ENCODE measurements around the gene PEF1. TPM values are rescaled to one million over a fixed set of nuclear protein-coding genes. Genes with fewer than 3 reads are reported as not detected.
A peak's percentile ranks its signal among the peaks of the same experiment; 100 is the strongest.

Gene PEF1
- total RNA-seq, 4 donors from 2014 or later = 97.9 to 117 (median 103) TPM

DNA sequence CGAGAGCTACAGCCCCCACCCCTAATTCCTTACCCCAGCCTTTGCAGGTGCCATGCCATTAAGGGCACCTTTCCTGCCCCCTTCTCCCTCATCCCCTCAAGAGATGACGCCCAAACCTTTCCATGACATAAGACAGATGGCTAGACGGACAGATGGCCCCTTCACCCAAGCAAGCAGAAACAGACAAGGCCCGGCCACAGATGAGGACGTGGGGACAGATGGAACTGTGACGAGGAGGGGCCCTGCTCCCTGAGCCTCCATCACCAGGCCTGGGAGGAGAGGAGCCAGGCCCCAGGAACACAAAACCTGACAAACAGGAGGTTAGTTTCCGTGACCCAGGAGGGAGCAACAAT is 24.7 kb upstream of the PEF1 start:
- peak overlapping the region; percentile 19 for H3K4me3 ChIP-seq
- WGBS = 55% methylated on average over 6 of the region's 7 CpGs
- no peaks in the 10 kb centered on the region for H3K27me3 ChIP-seq
- peak overlapping the region; percentile 16 for H3K27ac ChIP-seq
- peaks cover 11% of the 10 kb centered on the region for H3K36me3 ChIP-seq
- no peak for DNase-seq (ENCODE audit: low spot score in 2 of 2)
- peaks cover 60% of the 10 kb centered on the region for H3K4me1 ChIP-seq
- TF ChIP-seq POLR2AphosphoS5 (IDR thresholded peaks at IDR 0.05) (no peak), EP300 (IDR thresholded peaks at IDR 0.05) (no peak)
- no peaks in the 10 kb centered on the region for H3K9me3 ChIP-seq

GRCh38 chr1:31668303-31668883 is 23.7 kb upstream of the PEF1 start:
- TF ChIP-seq POLR2A (IDR thresholded peaks at IDR 0.05) (no peak), EP300 (IDR thresholded peaks at IDR 0.05) (no peak), POLR2AphosphoS5 (IDR thresholded peaks at IDR 0.05) (no peak)
- TF ChIP-seq, protein P1, sequence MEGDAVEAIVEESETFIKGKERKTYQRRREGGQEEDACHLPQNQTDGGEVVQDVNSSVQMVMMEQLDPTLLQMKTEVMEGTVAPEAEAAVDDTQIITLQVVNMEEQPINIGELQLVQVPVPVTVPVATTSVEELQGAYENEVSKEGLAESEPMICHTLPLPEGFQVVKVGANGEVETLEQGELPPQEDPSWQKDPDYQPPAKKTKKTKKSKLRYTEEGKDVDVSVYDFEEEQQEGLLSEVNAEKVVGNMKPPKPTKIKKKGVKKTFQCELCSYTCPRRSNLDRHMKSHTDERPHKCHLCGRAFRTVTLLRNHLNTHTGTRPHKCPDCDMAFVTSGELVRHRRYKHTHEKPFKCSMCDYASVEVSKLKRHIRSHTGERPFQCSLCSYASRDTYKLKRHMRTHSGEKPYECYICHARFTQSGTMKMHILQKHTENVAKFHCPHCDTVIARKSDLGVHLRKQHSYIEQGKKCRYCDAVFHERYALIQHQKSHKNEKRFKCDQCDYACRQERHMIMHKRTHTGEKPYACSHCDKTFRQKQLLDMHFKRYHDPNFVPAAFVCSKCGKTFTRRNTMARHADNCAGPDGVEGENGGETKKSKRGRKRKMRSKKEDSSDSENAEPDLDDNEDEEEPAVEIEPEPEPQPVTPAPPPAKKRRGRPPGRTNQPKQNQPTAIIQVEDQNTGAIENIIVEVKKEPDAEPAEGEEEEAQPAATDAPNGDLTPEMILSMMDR (IDR thresholded peaks at IDR 0.05) = no peak
- H3K27ac ChIP-seq = no peak overlapping the region

DNA sequence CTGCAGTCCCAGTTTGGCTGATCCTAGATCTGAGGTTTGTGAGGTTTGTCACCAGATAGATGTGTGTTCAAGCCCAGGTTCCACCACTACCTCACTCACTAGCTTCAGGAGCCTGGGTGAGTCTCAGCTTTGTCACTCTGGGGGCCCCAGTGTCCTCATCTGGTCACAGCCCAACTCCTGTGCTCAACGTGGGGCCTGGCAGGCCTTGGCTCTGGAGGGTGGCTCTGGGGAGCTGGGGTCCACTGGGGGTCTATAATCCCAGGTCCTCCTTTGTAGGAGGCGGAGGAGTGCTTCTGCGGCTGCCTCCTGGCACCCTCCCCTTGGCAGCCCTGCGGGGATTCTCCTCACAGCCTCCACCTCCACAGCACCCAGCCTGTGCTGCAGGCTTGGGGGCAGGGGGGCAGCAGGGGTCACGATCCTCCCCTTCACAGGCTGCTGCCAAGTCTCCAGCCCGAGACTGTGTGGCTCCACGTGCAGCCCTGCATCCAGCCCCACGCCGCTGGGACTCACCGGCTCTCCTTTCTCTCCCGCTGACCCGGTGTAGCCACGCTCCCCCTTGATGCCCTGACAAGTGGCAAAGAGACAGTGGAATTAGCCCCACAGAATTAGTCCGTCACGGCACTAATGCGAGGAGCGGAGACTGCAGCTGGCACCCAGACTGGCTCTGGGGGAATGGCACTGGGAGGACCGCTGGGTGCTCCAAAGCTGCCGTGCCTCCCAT is 22.5 kb upstream of the PEF1 start:
- Histone ChIP-seq H3K4me3 (no peak overlapping the region), H3K4me1 (peaks cover 60% of the 10 kb centered on the region), H3K27me3 (no peaks in the 10 kb centered on the region), H3K27ac (peak overlapping the region; percentile 16), H3K9me3 (no peaks in the 10 kb centered on the region), H3K36me3 (peaks cover 12% of the 10 kb centered on the region)
- TF ChIP-seq EP300 (IDR thresholded peaks at IDR 0.05) = no peak
- TF ChIP-seq POLR2A (IDR thresholded peaks at IDR 0.05) = no peak
- no peak for TF ChIP-seq POLR2AphosphoS5 (IDR thresholded peaks at IDR 0.05)
- TF ChIP-seq, protein P1 (IDR thresholded peaks at IDR 0.05) = no peak
- 64% methylated on average over 11 of the region's 19 CpGs for WGBS
- no peak for DNase-seq (ENCODE audit: low spot score in 2 of 2)

More at GRCh38 chr1:31668303-31668883, 23.7 kb upstream of the PEF1 start:
- Histone ChIP-seq H3K9me3 (no peaks in the 10 kb centered on the region), H3K4me3 (no peak overlapping the region), H3K36me3 (peaks cover 10% of the 10 kb centered on the region), H3K27me3 (no peaks in the 10 kb centered on the region), H3K4me1 (peaks cover 60% of the 10 kb centered on the region)
- 77% methylated on average over 9 of the region's 11 CpGs for WGBS
- no peak for DNase-seq (ENCODE audit: low spot score in 2 of 2)

DNA sequence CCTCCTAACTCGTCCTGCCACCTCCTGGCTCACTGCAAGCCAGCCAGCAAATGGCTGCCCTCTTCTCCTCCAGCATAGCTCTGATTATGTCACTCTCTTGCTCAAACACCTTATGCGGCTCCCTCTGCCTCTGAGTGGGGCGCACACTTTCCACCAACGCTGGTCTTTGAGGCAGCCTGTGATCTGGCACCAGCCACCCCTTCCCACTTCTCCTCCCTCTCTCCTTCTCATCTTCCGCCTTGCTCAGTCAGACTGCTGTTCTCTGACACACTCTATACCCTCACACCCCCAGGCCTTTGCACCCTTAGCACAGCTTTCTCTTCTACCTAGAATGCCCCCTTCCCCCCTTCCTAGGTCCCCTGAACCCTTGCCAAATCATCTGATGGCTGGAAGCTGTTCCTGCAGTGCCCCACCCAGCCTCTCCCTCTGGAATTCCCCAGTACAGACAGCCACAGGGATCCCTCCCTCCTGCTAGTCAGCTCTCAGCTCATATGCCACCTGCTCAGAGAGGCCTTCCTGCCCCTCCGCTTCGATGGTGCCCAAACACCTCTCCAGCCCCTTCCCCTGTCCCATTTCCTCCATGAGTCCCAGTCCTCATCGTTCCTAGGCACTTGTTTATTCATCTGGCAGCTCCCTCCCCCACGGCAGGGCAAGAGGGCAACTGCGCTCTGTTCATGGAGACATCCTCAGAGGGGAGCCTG is 21.7 kb upstream of the PEF1 start:
- peaks cover 64% of the 10 kb centered on the region for H3K4me1 ChIP-seq
- TF ChIP-seq POLR2A (IDR thresholded peaks at IDR 0.05) = no peak
- TF ChIP-seq POLR2AphosphoS5 (IDR thresholded peaks at IDR 0.05) = no peak
- TF ChIP-seq EP300 (IDR thresholded peaks at IDR 0.05) = no peak
- no peaks in the 10 kb centered on the region for H3K27me3 ChIP-seq
- no peak overlapping the region for H3K4me3 ChIP-seq
- peaks cover 13% of the 10 kb centered on the region for H3K36me3 ChIP-seq
- 34% methylated on average over 10 of the region's 10 CpGs for WGBS
- no peaks in the 10 kb centered on the region for H3K9me3 ChIP-seq
- no peak for DNase-seq (ENCODE audit: low spot score in 2 of 2)
- peak overlapping the region; percentile 70 for H3K27ac ChIP-seq

DNA sequence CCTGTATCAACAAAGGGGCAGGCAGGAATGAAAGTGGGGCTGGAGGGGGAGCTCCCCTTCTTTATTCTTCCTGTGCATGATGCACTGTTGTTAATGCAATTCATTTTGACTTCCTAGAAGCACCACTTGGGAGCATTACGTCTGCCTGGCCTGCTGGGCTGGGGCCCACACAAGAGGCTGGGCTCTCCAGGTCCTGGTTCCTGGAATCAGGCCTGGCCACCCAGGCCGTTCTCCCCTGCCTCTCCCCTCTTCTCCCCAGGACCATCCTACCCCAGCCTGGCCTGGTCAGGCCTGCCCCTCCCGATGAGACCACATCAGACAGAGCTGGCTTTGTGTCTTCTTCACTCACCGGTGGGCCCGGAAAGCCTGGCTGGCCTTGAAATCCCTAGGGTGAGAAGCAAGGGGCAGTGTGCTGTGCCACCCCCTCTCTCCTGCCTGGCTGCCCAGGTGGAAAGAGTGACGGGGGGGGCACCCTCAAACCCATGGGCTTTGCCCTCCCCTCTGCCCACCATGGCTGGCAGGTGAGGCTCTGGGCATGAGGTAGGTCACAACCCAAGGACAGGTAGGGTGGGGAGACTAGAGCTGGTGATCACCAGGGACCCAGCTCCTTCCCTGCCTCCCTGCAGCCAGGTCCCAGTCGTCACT is 20.7 kb upstream of the PEF1 start:
- Histone ChIP-seq H3K4me3 (no peak overlapping the region), H3K27ac (no peak overlapping the region), H3K27me3 (no peaks in the 10 kb centered on the region), H3K4me1 (peaks cover 61% of the 10 kb centered on the region), H3K36me3 (peaks cover 17% of the 10 kb centered on the region), H3K9me3 (no peaks in the 10 kb centered on the region)
- no peak for TF ChIP-seq POLR2A (IDR thresholded peaks at IDR 0.05)
- no peak for TF ChIP-seq POLR2AphosphoS5 (IDR thresholded peaks at IDR 0.05)
- no peak for TF ChIP-seq EP300 (IDR thresholded peaks at IDR 0.05)
- TF ChIP-seq, protein P1 (IDR thresholded peaks at IDR 0.05) = no peak
- 53% methylated on average over 2 of the region's 7 CpGs for WGBS
- DNase-seq (ENCODE audit: low spot score in 2 of 2) = no peak

Data from suprapubic skin (tissue), 4 donors.